GM10248 (cell line): ENCODE results near the gene ENAM.
"Not testable (repeated sequence)": the region's sequence is repeated elsewhere in the genome, so short reads cannot be mapped to it uniquely, and the experiment has no call there.

Source experiments
- CTCF ChIA-PET: fragments of 300-600 bp; sonication (Branson Sonifier 250); formaldehyde crosslinking; extraction: SDS; loops from one replicate; lab custom pipeline; 2021; ENCODE audit warnings: antibody characterized with exemption; lab: Yijun Ruan, JAX
- POLR2A ChIA-PET: fragments of 350-650 bp; sonication (Branson Sonifier 250); formaldehyde crosslinking; extraction: SDS; loops from one replicate; lab custom pipeline; 2020; ENCODE audit warnings: antibody characterized with exemption; lab: Yijun Ruan, JAX
- DNase-seq: peaks from one replicate; pipeline ENCODE4 v3.0.0; 2012; ENCODE audit errors: extremely low spot score
- CTCF ChIP-seq: IDR thresholded peaks from 2 replicates; pipeline ENCODE4 v1.5.1; 2012; ENCODE audit warnings: mild to moderate bottlenecking, low read depth; ENCODE audit errors: extremely low read depth, missing control alignments, control extremely low read depth

Gene ENAM

GRCh38 chr4:70678383-70678999, 49.9 kb downstream of the ENAM start:
- no peak for TF ChIP-seq CTCF
- POLR2A ChIA-PET: no interaction called here
- CTCF ChIA-PET: interaction anchor here (0.8 to 2.5 kb wide), 7 partner anchors 9 to 77 kb away, joined by 3 to 19 read pairs (median 4); partner anchors contain the start of genes JCHAIN and UTP3
- DNase-seq: peak; percentile 31

- no peak for TF ChIP-seq CTCF
- CTCF ChIA-PET: interaction anchor here (1.1 to 2.0 kb wide), 5 partner anchors 11 to 24 kb away, joined by 3 to 6 read pairs (median 4); partner anchors contain the start of gene JCHAIN
- DNase-seq: no peak
- POLR2A ChIA-PET: no interaction called here
Measured at GRCh38 chr4:70680934-70681333, 52.4 kb downstream of the ENAM start.

- CTCF ChIA-PET: interaction anchor here (1.1 to 1.6 kb wide), 4 partner anchors 12 to 23 kb away, joined by 3 to 4 read pairs (median 4); no protein-coding TSS in a partner anchor
- no peak for TF ChIP-seq CTCF
- peak; percentile 26 for DNase-seq
- POLR2A ChIA-PET: no interaction called here
Measured at GRCh38 chr4:70681704-70682103, 53.2 kb downstream of the ENAM start.

- CTCF ChIA-PET: interaction anchor here (1.0 to 1.6 kb wide), 4 partner anchors 13 to 22 kb away, joined by 3 to 4 read pairs (median 4); no protein-coding TSS in a partner anchor
- POLR2A ChIA-PET, DNase-seq: not testable (repeated sequence)
Measured at GRCh38 chr4:70682142-70682541, 53.6 kb downstream of the ENAM start.

- ChIA-PET POLR2A (no interaction called here), CTCF (interaction anchor here (0.6 to 1.4 kb wide), 14 partner anchors 8 to 388 kb away, joined by 3 to 7 read pairs (median 3); partner anchors contain the start of gene ENAM)
- TF ChIP-seq CTCF: no peak
- no peak for DNase-seq
Measured at GRCh38 chr4:70687392-70687791, 58.8 kb downstream of the ENAM start.

GRCh38 chr4:70687821-70688794, 59.6 kb downstream of the ENAM start, which contains the start of gene UTP3:
Gene UTP3, plus strand, starts transcription at chr4:70688532. Its CDS starts 146 bp downstream, at chr4:70688678.
- ChIA-PET CTCF (interaction anchor here (0.6 to 4.1 kb wide), 30 partner anchors 8 to 387 kb away, joined by 3 to 47 read pairs (median 4); partner anchors contain the start of gene ENAM), POLR2A (no interaction called here)
- DNase-seq: peak; percentile 87
- peak; percentile 95 for TF ChIP-seq CTCF
